ENCODE results near the gene USH2A. TPM values are rescaled to one million over a fixed set of nuclear protein-coding genes. Genes with fewer than 3 reads are reported as not detected.

USH2A gene
- polyA plus RNA-seq, 3 donors = not detected

- no CpG with 5 or more reads among the region's 3 CpGs for WGBS (ENCODE audit: insufficient coverage)
- no peak for TF ChIP-seq CTCF (IDR thresholded peaks at IDR 0.05)
- Histone ChIP-seq H3K4me1 (ENCODE audit: control insufficient read depth in 1 of 2, insufficient read depth in 2 of 2, low read length in 2 of 2) (no peaks in the 10 kb centered on the region), H3K9ac (ENCODE audit: insufficient read depth, low read length, poor library complexity, severe bottlenecking) (no peak overlapping the region), H3K4me2 (replicated peaks; ENCODE audit: extremely low read depth, low read length, poor library complexity, severe bottlenecking) (no peak overlapping the region), H3K4me3 (replicated peaks in 1 of 3; ENCODE audit: low read depth in 2 of 3, low read length in 3 of 3) (no peak overlapping the region), H3K27ac (ENCODE audit: low read depth in 1 of 2, low read length in 2 of 2) (no peak overlapping the region), H3K9me3 (replicated peaks in 1 of 2; ENCODE audit: control insufficient read depth in 1 of 2, insufficient read depth in 1 of 2, low read length in 2 of 2) (no peaks in the 10 kb centered on the region), H4K20me1 (ENCODE audit: insufficient read depth, low read length) (no peaks in the 10 kb centered on the region), H3K27me3 (ENCODE audit: control insufficient read depth in 2 of 2, insufficient read depth in 2 of 2, low read length in 2 of 2) (no peaks in the 10 kb centered on the region), H3K79me2 (ENCODE audit: insufficient read depth, low read length) (no peaks in the 10 kb centered on the region), H3K36me3 (replicated peaks in 1 of 2; ENCODE audit: control insufficient read depth in 1 of 2, insufficient read depth in 2 of 2, low read length in 2 of 2) (no peaks in the 10 kb centered on the region), H2AFZ (ENCODE audit: insufficient read depth, low read depth, low read length, poor library complexity, severe bottlenecking) (no peak overlapping the region)
- Mint-ChIP-seq H3K27ac (no peak overlapping the region), H3K36me3 (no peaks in the 10 kb centered on the region), H3K27me3 (ENCODE audit: low read depth in 3 of 3) (no peaks in the 10 kb centered on the region), H3K9me3 (peaks cover 0 to 5% (median 0%) of the 10 kb centered on the region in 7 donors), H3K4me3 (no peak overlapping the region), H3K4me1 (no peaks in the 10 kb centered on the region)
- intact Hi-C loops (cut with micrococcal nuclease) = no loop called here
- DNase-seq = no peak
Observed at GRCh38 chr1:216047811-216048572, 375.3 kb downstream of the USH2A start.

GRCh38 chr1:216046336-216046735, 376.9 kb downstream of the USH2A start:
- Histone ChIP-seq H3K36me3 (replicated peaks in 1 of 2; ENCODE audit: control insufficient read depth in 1 of 2, insufficient read depth in 2 of 2, low read length in 2 of 2) (no peaks in the 10 kb centered on the region), H3K4me1 (ENCODE audit: control insufficient read depth in 1 of 2, insufficient read depth in 2 of 2, low read length in 2 of 2) (no peaks in the 10 kb centered on the region), H4K20me1 (ENCODE audit: insufficient read depth, low read length) (no peaks in the 10 kb centered on the region), H2AFZ (ENCODE audit: insufficient read depth, low read depth, low read length, poor library complexity, severe bottlenecking) (no peak overlapping the region), H3K9me3 (replicated peaks in 1 of 2; ENCODE audit: control insufficient read depth in 1 of 2, insufficient read depth in 1 of 2, low read length in 2 of 2) (no peaks in the 10 kb centered on the region), H3K9ac (ENCODE audit: insufficient read depth, low read length, poor library complexity, severe bottlenecking) (no peak overlapping the region), H3K4me3 (replicated peaks in 1 of 3; ENCODE audit: low read depth in 2 of 3, low read length in 3 of 3) (no peak overlapping the region), H3K27ac (ENCODE audit: low read depth in 1 of 2, low read length in 2 of 2) (no peak overlapping the region), H3K4me2 (replicated peaks; ENCODE audit: extremely low read depth, low read length, poor library complexity, severe bottlenecking) (no peak overlapping the region), H3K27me3 (ENCODE audit: control insufficient read depth in 2 of 2, insufficient read depth in 2 of 2, low read length in 2 of 2) (no peaks in the 10 kb centered on the region), H3K79me2 (ENCODE audit: insufficient read depth, low read length) (no peaks in the 10 kb centered on the region)
- Mint-ChIP-seq H3K4me3 (no peak overlapping the region), H3K27me3 (ENCODE audit: low read depth in 3 of 3) (no peaks in the 10 kb centered on the region), H3K36me3 (no peaks in the 10 kb centered on the region), H3K9me3 (peaks cover 0 to 5% (median 0%) of the 10 kb centered on the region in 7 donors), H3K4me1 (no peaks in the 10 kb centered on the region), H3K27ac (no peak overlapping the region)
- TF ChIP-seq CTCF (IDR thresholded peaks at IDR 0.05) = no peak
- intact Hi-C loops (cut with micrococcal nuclease) = no loop called here
- DNase-seq = no peak
- no CpG with 5 or more reads among the region's 4 CpGs for WGBS (ENCODE audit: insufficient coverage)
